SU-DHL-6 (cell line): ENCODE data around the gene LSM14B.

Experiments
- H2AFZ ChIP-seq: fragments of 200-600 bp; sonication (generic); 2 replicates; pipeline ENCODE4 v1.6.1; 2014; ENCODE audit warnings: low read depth, mild to moderate bottlenecking, moderate library complexity, mixed read lengths, antibody characterized with exemption, low read length; ENCODE audit not compliant: severe bottlenecking
- H3F3A ChIP-seq: fragments of 200-600 bp; shearing (Covaris generic); 2 replicates; pipeline ENCODE4 v1.6.0; 2016; ENCODE audit warnings: antibody characterized with exemption, mild to moderate bottlenecking; ENCODE audit not compliant: insufficient read depth
- H3K27ac ChIP-seq: fragments of 200-600 bp; sonication (generic); 2 replicates; pipeline ENCODE4 v1.5.1; 2016; ENCODE audit warnings: low read depth, mild to moderate bottlenecking, low read length, moderate library complexity, mixed read lengths
- H3K27me3 ChIP-seq: fragments of 200-600 bp; sonication (generic), shearing (Covaris generic); 2 replicates; pipeline ENCODE4 v1.6.0; 2014; ENCODE audit warnings: mild to moderate bottlenecking, low read length
- H3K36me3 ChIP-seq: fragments of 200-600 bp; sonication (generic); 2 replicates; pipeline ENCODE4 v1.6.1; 2014; ENCODE audit warnings: mild to moderate bottlenecking, low read length, mixed read lengths
- H3K4me2 ChIP-seq: fragments of 300-600, 200-600 bp; shearing (Covaris generic), sonication (generic); 2 replicates; pipeline ENCODE4 v1.6.0; 2014; ENCODE audit warnings: low read length, low read depth, mild to moderate bottlenecking; ENCODE audit not compliant: poor library complexity, severe bottlenecking
- H3K4me3 ChIP-seq: fragments of 200-600 bp; sonication (generic); 2 replicates; pipeline ENCODE4 v1.5.1; 2014; ENCODE audit warnings: antibody characterized with exemption, low read length, mild to moderate bottlenecking, mixed read lengths; ENCODE audit not compliant: insufficient read depth, poor library complexity, severe bottlenecking
- H3K79me2 ChIP-seq: fragments of 200-600 bp; sonication (generic); 2 replicates; pipeline ENCODE4 v1.6.1; 2014; ENCODE audit warnings: mild to moderate bottlenecking, low read length, moderate library complexity; ENCODE audit not compliant: insufficient read depth
- H3K9ac ChIP-seq: fragments of 200-600 bp; sonication (generic); 2 replicates; pipeline ENCODE4 v1.7.0; 2014; ENCODE audit warnings: mild to moderate bottlenecking, low read length
- H3K9me2 ChIP-seq: fragments of 200-600 bp; sonication (generic); replicated peaks from 2 replicates; pipeline ENCODE4 v1.6.1; 2014; ENCODE audit warnings: low read length; ENCODE audit not compliant: insufficient read depth
- H3K9me3 ChIP-seq: fragments of 200-600 bp; sonication (generic); 2 replicates; pipeline ENCODE4 v1.6.1; 2014; ENCODE audit warnings: low read length, mixed read lengths; ENCODE audit not compliant: insufficient read depth
- H4K20me1 ChIP-seq: fragments of 200-600 bp; sonication (generic); 2 replicates; pipeline ENCODE4 v1.6.1; 2014; ENCODE audit warnings: low read depth, mild to moderate bottlenecking, antibody characterized with exemption, low read length, moderate library complexity, mixed read lengths
- EZH2phosphoT487 ChIP-seq: fragments of 200-600 bp; sonication (generic), shearing (Covaris generic); conservative IDR thresholded peaks from 2 replicates; pipeline ENCODE4 v1.6.1; 2018; ENCODE audit warnings: mild to moderate bottlenecking, antibody characterized with exemption, low read length, moderate library complexity, mixed read lengths
- TF ChIP-seq, protein P1 (sequence below): fragments of 200-600 bp; sonication (generic); IDR thresholded peaks from one replicate; pipeline ENCODE4 v1.5.1; 2017; ENCODE audit warnings: antibody characterized with exemption, mild to moderate bottlenecking, low read length, moderate library complexity; ENCODE audit not compliant: insufficient read depth, poor library complexity, severe bottlenecking

Gene LSM14B

DNA sequence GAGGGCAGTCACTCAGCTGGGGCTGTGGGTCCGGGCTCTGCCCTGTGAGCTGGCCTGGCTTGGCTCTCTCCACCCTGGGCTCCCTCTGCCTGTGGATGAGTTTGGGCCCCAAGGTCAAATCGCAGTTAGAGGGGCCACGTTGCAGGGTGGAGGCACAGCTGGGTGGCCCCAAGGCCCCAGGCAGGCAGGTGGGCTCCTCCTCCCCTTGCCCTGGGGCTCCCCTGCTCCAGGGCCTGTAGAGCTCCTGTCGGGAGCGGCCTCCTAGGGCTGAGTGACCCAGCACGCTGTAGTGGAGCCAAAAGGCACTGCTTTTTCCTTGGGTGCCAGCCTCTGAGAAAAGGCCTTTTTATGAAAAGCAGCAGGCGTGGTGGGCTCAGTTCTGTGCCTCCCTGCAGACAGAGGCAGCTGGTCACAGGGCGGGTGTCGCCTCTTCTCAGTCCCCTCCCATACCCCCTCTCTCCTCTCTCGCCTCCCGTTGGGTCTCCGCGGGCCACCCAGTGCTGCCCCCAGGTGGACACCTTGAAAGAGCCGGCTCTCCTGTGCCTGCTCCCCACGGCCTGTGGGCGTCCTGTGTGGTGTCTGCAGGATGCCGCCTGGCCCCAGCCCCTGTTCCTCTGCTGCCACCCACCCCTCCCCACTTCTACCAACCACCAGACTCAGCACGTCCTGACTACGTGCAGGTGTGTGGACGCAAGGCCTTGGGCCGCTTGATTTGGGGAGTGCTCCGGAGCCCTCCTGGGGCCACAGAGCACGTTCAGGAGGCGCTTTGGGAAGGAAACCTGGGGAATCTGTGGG is 34.5 kb downstream of the LSM14B start:
- Histone ChIP-seq H3K4me3 (no peak overlapping the region), H3K27ac (no peak overlapping the region), H4K20me1 (no peaks in the 10 kb centered on the region), H3F3A (no peaks in the 10 kb centered on the region), H3K4me2 (no peak overlapping the region), H3K9me3 (no peaks in the 10 kb centered on the region), H3K79me2 (peaks cover 25% of the 10 kb centered on the region), H3K36me3 (no peaks in the 10 kb centered on the region), H3K9ac (no peak overlapping the region), H3K9me2 (no peaks in the 10 kb centered on the region), H3K27me3 (no peaks in the 10 kb centered on the region), H2AFZ (no peak overlapping the region)
- TF ChIP-seq, protein P1, sequence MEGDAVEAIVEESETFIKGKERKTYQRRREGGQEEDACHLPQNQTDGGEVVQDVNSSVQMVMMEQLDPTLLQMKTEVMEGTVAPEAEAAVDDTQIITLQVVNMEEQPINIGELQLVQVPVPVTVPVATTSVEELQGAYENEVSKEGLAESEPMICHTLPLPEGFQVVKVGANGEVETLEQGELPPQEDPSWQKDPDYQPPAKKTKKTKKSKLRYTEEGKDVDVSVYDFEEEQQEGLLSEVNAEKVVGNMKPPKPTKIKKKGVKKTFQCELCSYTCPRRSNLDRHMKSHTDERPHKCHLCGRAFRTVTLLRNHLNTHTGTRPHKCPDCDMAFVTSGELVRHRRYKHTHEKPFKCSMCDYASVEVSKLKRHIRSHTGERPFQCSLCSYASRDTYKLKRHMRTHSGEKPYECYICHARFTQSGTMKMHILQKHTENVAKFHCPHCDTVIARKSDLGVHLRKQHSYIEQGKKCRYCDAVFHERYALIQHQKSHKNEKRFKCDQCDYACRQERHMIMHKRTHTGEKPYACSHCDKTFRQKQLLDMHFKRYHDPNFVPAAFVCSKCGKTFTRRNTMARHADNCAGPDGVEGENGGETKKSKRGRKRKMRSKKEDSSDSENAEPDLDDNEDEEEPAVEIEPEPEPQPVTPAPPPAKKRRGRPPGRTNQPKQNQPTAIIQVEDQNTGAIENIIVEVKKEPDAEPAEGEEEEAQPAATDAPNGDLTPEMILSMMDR: peak; percentile 74
- no peak for TF ChIP-seq EZH2phosphoT487

DNA sequence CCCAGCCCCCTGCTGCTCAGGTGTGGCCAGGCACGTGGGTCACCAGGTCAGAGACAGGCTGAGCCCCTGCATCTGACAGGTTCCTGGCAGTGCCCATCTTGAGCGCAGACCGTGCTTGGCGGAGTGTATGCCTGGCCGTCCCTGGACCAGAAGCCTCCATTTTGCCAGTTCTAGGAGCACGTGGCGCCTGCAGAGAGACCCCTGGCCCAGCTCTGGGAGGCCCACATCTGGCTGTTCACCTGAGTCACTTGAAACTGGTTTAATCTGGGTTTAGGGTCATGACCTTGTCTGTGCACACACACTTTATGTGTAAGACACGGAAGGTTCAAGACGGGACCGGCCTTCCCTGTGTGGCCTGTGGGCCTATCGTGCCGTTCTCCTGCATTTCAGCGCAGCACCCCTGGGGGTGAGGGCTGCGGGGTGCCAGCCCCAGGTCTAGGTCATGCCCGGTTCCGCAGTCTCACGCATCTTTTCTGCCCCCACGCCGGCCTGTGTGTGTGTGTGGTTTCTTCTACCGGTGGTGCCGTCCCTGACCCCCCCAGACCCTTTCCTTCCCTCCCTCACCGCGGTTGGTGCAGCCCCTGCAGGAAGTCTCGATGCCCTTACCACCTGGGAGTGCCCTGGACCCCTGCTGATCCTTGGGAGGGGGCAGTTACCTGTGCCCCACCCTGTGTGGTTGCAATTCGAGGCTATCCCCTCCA is 35.3 kb downstream of the LSM14B start:
- Histone ChIP-seq H3K9me3 (no peaks in the 10 kb centered on the region), H3K4me2 (no peak overlapping the region), H3K27ac (no peak overlapping the region), H3K79me2 (peaks cover 19% of the 10 kb centered on the region), H3K9me2 (no peaks in the 10 kb centered on the region), H3K9ac (no peak overlapping the region), H4K20me1 (no peaks in the 10 kb centered on the region), H3K4me3 (no peak overlapping the region), H3K27me3 (no peaks in the 10 kb centered on the region), H3F3A (no peaks in the 10 kb centered on the region), H3K36me3 (no peaks in the 10 kb centered on the region), H2AFZ (no peak overlapping the region)
- TF ChIP-seq, protein P1: no peak
- no peak for TF ChIP-seq EZH2phosphoT487

DNA sequence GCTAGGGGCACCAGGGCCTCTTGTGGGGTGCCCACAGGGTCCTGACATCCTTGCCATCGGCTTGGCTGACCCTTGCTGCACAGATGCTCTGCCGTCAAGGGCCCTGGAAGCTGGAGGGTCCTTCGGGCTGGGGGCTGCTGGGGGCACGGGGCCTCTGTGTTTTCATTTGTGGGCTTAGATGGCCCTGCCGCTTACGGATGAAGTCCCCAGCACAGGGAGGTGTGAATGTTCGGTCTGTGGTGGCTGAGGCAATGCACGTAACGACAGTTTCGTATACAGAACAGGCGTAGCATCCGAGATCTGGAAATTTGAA is 35.8 kb downstream of the LSM14B start:
- Histone ChIP-seq H2AFZ (no peak overlapping the region), H4K20me1 (no peaks in the 10 kb centered on the region), H3K27me3 (no peaks in the 10 kb centered on the region), H3K9me2 (no peaks in the 10 kb centered on the region), H3K79me2 (peaks cover 14% of the 10 kb centered on the region), H3K4me2 (no peak overlapping the region), H3K36me3 (no peaks in the 10 kb centered on the region), H3K9ac (no peak overlapping the region), H3K27ac (no peak overlapping the region), H3F3A (no peaks in the 10 kb centered on the region), H3K4me3 (no peak overlapping the region), H3K9me3 (no peaks in the 10 kb centered on the region)
- TF ChIP-seq, protein P1: no peak
- no peak for TF ChIP-seq EZH2phosphoT487
